ENCODE results near the gene IFT81.
A peak's percentile ranks its signal among the peaks of the same experiment; 100 is the strongest.
"Not testable (repeated sequence)": the region's sequence is repeated elsewhere in the genome, so short reads cannot be mapped to it uniquely, and the experiment has no call there.

Gene IFT81

GRCh38 chr12:110198386-110198785, 74.2 kb downstream of the IFT81 start:
- Mint-ChIP-seq H3K27me3 (no peaks in the 10 kb centered on the region), H3K9me3 (no peaks in the 10 kb centered on the region), H3K4me3 (no peak overlapping the region), H3K4me1 (peaks cover 9% of the 10 kb centered on the region), H3K36me3 (ENCODE audit: low read depth) (no peaks in the 10 kb centered on the region), H3K27ac (no peak overlapping the region)
- DNase-seq: no peak
- no peak for ATAC-seq

GRCh38 chr12:110199339-110200123, 75.4 kb downstream of the IFT81 start:
- no peak overlapping the region for H3K27ac Mint-ChIP-seq
- no peaks in the 10 kb centered on the region for H3K9me3 Mint-ChIP-seq
- no peaks in the 10 kb centered on the region for H3K36me3 Mint-ChIP-seq (ENCODE audit: low read depth)
- H3K4me3 Mint-ChIP-seq: no peak overlapping the region
- DNase-seq: no peak
- peaks cover 9% of the 10 kb centered on the region for H3K4me1 Mint-ChIP-seq
- H3K27me3 Mint-ChIP-seq: no peaks in the 10 kb centered on the region
- peak; percentile 71 for ATAC-seq

- no peak for DNase-seq
- no peak for ATAC-seq
- no peaks in the 10 kb centered on the region for H3K27me3 Mint-ChIP-seq
- H3K36me3 Mint-ChIP-seq (ENCODE audit: low read depth): no peaks in the 10 kb centered on the region
- peaks cover 8% of the 10 kb centered on the region for H3K4me1 Mint-ChIP-seq
- no peak overlapping the region for H3K27ac Mint-ChIP-seq
- H3K4me3 Mint-ChIP-seq: no peak overlapping the region
- no peaks in the 10 kb centered on the region for H3K9me3 Mint-ChIP-seq
These were observed 75.9 kb downstream of the IFT81 start for GRCh38 chr12:110200124-110200417.

- Mint-ChIP-seq H3K36me3 (ENCODE audit: low read depth) (no peaks in the 10 kb centered on the region), H3K27me3 (no peaks in the 10 kb centered on the region), H3K27ac (no peak overlapping the region), H3K4me3 (no peak overlapping the region), H3K4me1 (peaks cover 7% of the 10 kb centered on the region), H3K9me3 (no peaks in the 10 kb centered on the region)
- DNase-seq: no peak
- ATAC-seq: no peak
These were observed 77.8 kb downstream of the IFT81 start for GRCh38 chr12:110201995-110202394.

GRCh38 chr12:110203546-110203945, 79.4 kb downstream of the IFT81 start:
- Mint-ChIP-seq H3K27ac (no peak overlapping the region), H3K4me1 (peaks cover 7% of the 10 kb centered on the region), H3K4me3 (no peak overlapping the region), H3K9me3 (no peaks in the 10 kb centered on the region), H3K27me3 (no peaks in the 10 kb centered on the region), H3K36me3 (ENCODE audit: low read depth) (no peaks in the 10 kb centered on the region)
- ATAC-seq (no peak), DNase-seq (no peak)

- Mint-ChIP-seq H3K27ac (no peak overlapping the region), H3K4me1 (no peaks in the 10 kb centered on the region), H3K36me3 (ENCODE audit: low read depth) (no peaks in the 10 kb centered on the region), H3K9me3 (no peaks in the 10 kb centered on the region), H3K4me3 (no peak overlapping the region), H3K27me3 (no peaks in the 10 kb centered on the region)
- DNase-seq (no peak), ATAC-seq (no peak)
These were observed 81.8 kb downstream of the IFT81 start for GRCh38 chr12:110205931-110206330.

- H3K27ac Mint-ChIP-seq; DNase-seq; H3K4me1 Mint-ChIP-seq; H3K4me3 Mint-ChIP-seq; H3K9me3 Mint-ChIP-seq; ATAC-seq; H3K27me3 Mint-ChIP-seq; H3K36me3 Mint-ChIP-seq (ENCODE audit: low read depth): not testable (repeated sequence)
These were observed 87.7 kb downstream of the IFT81 start for GRCh38 chr12:110211639-110212536.

- ATAC-seq (no peak), DNase-seq (no peak)
- Mint-ChIP-seq H3K27me3 (no peaks in the 10 kb centered on the region), H3K27ac (no peak overlapping the region), H3K36me3 (ENCODE audit: low read depth) (no peaks in the 10 kb centered on the region), H3K4me3 (no peak overlapping the region), H3K4me1 (no peaks in the 10 kb centered on the region), H3K9me3 (peaks cover 6% of the 10 kb centered on the region)
These were observed 94.0 kb downstream of the IFT81 start for GRCh38 chr12:110217996-110218674.

- Mint-ChIP-seq H3K36me3 (ENCODE audit: low read depth) (no peaks in the 10 kb centered on the region), H3K9me3 (no peaks in the 10 kb centered on the region), H3K4me1 (no peaks in the 10 kb centered on the region), H3K27ac (no peak overlapping the region), H3K4me3 (no peak overlapping the region), H3K27me3 (no peaks in the 10 kb centered on the region)
- ATAC-seq (no peak), DNase-seq (no peak)
These were observed 97.9 kb downstream of the IFT81 start for GRCh38 chr12:110222027-110222426.

- ATAC-seq (no peak), DNase-seq (no peak)
- no peaks in the 10 kb centered on the region for H3K36me3 Mint-ChIP-seq (ENCODE audit: low read depth)
- H3K27me3 Mint-ChIP-seq: no peaks in the 10 kb centered on the region
- H3K9me3 Mint-ChIP-seq: no peaks in the 10 kb centered on the region
- no peak overlapping the region for H3K27ac Mint-ChIP-seq
- H3K4me1 Mint-ChIP-seq: no peaks in the 10 kb centered on the region
- no peak overlapping the region for H3K4me3 Mint-ChIP-seq
These were observed 98.3 kb downstream of the IFT81 start for GRCh38 chr12:110222433-110222832.

GRCh38 chr12:110223777-110224378, 99.7 kb downstream of the IFT81 start:
- Mint-ChIP-seq H3K27ac (no peak overlapping the region), H3K27me3 (no peaks in the 10 kb centered on the region), H3K4me3 (no peak overlapping the region), H3K36me3 (ENCODE audit: low read depth) (no peaks in the 10 kb centered on the region), H3K9me3 (no peaks in the 10 kb centered on the region), H3K4me1 (no peaks in the 10 kb centered on the region)
- DNase-seq (no peak), ATAC-seq (no peak)

GRCh38 chr12:110224379-110225304, 100.5 kb downstream of the IFT81 start:
- no peaks in the 10 kb centered on the region for H3K27me3 Mint-ChIP-seq
- DNase-seq (no peak), ATAC-seq (no peak)

GRCh38 chr12:110227138-110227537, 103.0 kb downstream of the IFT81 start:
- Mint-ChIP-seq H3K4me3 (no peak overlapping the region), H3K27ac (no peak overlapping the region), H3K27me3 (no peaks in the 10 kb centered on the region), H3K9me3 (no peaks in the 10 kb centered on the region), H3K4me1 (no peaks in the 10 kb centered on the region), H3K36me3 (ENCODE audit: low read depth) (no peaks in the 10 kb centered on the region)
- no peak for ATAC-seq
- no peak for DNase-seq

More at GRCh38 chr12:110224379-110225304, 100.5 kb downstream of the IFT81 start:
- Mint-ChIP-seq H3K27ac (no peak overlapping the region), H3K9me3 (no peaks in the 10 kb centered on the region), H3K36me3 (ENCODE audit: low read depth) (no peaks in the 10 kb centered on the region), H3K4me3 (no peak overlapping the region), H3K4me1 (no peaks in the 10 kb centered on the region)

- H3K9me3 Mint-ChIP-seq; H3K27ac Mint-ChIP-seq; DNase-seq; ATAC-seq; H3K4me3 Mint-ChIP-seq; H3K4me1 Mint-ChIP-seq; H3K27me3 Mint-ChIP-seq; H3K36me3 Mint-ChIP-seq (ENCODE audit: low read depth): not testable (repeated sequence)
These were observed 104.2 kb downstream of the IFT81 start for GRCh38 chr12:110228348-110228747.

All from activated naive CD8-positive, alpha-beta T cell treated with anti-CD3 and anti-CD28 coated beads, Interleukin-2, amount 50 U/mL, for 24 hours (primary cell).